NCI-H2107 treated with DMSO at 0.1 percent for 48 hours (cell line): ENCODE results near the gene PPP1R10.
A peak's percentile ranks its signal among the peaks of the same experiment; 100 is the strongest.

Experiments used
- DNase-seq: peaks from one replicate; lab custom pipeline; 2025; ENCODE audit not compliant: unreplicated experiment; lab: John Stamatoyannopoulos, UW

Gene PPP1R10

DNA sequence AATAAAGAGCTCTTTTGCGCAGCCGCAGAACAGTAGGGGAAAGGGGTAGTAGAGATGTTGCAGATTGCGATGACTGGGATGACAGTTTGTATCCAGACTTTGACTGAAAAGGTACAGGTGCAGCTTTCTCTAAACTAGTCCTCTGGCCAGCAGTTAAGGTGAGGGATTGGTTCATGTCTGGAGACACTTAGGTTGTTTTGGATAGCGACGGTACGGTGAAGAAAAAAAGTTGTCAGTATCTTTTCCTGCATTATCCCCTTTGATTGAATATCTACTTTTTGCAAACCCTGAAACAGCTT lies 59.4 kb downstream of the PPP1R10 start:
- DNase-seq, result no peak

DNA sequence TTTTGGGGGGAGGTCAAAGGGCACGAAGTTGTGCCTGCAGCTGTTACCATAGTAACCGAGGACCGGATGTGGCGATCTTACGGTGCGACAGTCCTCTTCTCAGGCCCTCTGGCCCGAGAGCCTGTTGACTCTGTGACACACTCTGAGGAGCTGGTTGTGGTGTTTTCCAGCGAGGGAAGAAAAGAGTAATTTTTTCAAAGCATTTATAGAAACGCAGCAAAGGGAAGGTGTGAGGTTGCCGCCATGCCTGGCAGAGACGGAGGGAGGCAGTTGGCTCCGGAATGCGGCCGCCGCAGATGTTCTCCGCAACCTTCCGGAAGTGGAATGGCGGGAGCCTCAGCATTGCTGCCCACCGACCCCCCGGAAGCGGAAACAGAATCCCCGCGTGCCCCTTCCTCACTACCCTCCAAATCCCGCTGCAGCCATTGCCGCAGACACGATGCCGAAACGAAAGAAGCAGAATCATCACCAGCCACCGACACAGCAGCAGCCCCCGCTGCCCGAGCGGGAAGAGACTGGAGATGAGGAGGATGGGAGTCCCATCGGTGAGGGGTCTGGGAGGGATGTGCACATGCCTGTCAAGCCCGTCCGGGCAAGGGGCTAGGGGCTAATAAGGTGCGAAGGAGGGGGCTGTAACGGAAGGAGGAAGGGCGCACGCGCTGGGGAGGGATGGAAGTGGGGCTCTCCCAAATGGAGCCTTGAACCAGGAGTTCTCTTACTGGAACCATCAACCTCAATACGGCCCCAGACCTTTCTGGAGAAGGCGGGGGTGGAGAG lies 59.9 kb downstream of the PPP1R10 start, which contains the start of gene PRR3:
PRR3 (plus strand) TSS at position 390 of the 777 bp plus-strand sequence; CDS start at position 440, 50 bp downstream.
- DNase-seq, result peak; percentile 44

DNA sequence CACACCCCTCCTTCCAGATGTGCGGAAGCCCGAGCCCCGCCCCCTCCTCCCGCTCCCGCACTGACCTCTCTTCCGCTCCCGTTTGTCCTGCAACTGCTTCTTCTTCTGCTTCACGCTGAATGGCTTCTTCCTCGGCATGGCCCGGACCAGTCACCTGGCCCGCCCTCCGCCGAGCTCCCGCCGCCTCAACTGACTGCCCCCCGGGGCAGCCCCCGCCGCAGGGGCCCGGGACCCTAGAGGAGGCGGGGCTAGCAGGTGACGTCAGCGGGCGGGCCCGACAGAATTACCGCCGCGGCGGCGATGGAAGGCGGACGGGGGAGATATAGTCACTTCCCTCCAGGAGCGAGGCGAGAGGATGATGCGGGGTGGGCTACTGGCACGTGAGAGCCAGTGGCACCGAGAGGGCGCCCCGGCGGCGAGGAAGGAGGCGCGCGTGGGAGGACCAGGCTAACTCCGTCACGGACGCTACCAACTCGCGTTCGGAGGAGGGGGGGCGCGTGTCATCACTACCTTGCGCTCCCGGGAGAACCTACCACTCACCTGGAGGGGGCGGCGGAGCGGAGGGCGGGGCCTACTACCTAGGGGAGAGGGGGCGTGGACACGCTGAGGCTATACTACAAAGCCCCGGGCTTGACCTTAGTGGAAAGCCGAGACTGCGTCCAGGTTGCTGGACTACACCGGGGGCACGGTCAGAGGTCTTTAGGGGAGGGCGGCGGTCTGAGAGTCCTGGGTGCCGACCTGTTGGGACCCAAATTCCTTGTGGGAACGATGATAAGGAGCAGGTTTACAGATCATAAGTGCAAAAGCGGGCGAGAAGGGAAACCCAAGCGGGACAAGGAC lies 60.8 kb downstream of the PPP1R10 start, which contains the start of gene GNL1:
GNL1 (minus strand) TSS at position 424 of the 840 bp plus-strand sequence; CDS start at position 138, 286 bp downstream.
- peak; percentile 55 for DNase-seq

DNA sequence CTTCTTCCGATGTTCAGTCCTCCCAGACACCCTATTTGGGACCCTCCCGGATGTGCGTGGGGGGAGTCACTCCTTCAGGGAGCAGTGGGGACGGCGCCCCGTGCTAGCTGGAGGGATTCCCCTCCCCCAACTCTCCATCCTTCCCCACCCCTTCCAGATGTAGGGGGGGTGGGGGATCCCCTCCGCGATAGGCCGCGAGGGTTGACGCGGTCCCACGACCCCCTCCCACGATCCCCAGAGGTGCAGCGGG lies 61.3 kb downstream of the PPP1R10 start:
- no peak for DNase-seq

DNA sequence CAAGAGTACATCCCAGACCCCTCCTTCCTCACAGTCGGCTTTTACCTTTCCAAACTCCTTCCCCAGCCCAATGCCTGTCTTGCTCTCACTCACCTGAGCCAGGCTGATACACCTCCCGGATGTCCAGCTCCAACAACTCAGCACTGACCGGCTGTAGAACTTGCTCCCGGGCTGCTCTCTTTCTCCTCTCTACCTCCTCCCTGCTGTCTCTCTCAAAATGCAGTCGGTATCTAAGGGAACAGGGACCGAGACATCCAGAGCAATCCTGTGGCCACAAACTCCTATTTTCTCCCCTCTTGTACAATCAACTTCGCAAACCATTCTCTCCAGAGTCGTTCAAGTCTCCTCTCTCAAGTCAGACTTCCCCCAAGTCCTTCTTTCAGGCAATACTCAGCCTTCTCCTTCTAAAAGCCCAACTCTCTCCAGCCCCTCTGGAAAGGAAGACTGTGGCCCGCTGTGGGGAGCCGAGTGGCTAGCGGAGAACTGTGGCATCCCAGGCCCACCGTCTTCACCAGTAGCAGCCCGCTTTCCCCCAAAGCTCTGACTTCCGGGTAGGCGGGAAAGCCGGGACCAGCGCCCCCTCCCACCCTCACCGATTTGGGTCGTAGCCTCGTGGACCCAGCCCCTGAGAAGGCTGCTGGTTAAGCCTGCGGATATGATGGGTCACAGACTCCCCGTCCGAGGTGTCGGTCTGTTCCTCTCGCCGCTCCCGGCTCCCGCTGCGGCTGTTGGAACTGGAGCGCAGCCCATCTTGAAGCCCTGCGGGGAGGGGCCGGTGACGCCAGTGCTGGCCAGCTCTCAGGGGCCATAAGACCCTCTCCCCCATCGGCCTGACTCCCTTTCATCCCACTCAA lies 61.9 kb downstream of the PPP1R10 start:
- DNase-seq, result no peak

DNA sequence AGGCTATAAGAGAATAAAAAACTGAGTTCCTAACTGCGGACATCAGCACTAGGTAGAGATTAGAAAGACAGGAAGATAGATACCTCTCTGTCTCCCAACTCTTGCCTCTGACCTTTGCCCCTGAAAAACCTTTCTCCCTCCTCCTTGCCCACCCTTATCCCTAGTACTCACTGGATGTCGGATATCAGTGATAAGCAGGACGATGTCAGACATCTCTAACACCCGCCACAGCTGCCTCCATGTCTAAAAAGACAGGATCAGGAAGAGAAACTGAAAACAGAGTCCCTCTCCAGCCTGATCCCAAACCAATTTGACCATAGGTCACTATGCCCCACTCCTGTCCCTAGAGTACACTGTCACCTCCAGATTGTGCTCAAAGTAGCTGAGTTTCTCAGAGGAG lies 62.6 kb downstream of the PPP1R10 start:
- no peak for DNase-seq
